ENCODE measurements around the gene ARHGEF40. TPM values are rescaled to one million over a fixed set of nuclear protein-coding genes. Genes with fewer than 3 reads are reported as not detected.

The ARHGEF40 gene
- total and polyA plus RNA-seq, 10 of the 15 experiments (the other 5 are each of a cell fraction or from before 2014, with no cell fraction given): 0.03 to 0.31 (median 0.08) TPM; not detected in 2

DNA sequence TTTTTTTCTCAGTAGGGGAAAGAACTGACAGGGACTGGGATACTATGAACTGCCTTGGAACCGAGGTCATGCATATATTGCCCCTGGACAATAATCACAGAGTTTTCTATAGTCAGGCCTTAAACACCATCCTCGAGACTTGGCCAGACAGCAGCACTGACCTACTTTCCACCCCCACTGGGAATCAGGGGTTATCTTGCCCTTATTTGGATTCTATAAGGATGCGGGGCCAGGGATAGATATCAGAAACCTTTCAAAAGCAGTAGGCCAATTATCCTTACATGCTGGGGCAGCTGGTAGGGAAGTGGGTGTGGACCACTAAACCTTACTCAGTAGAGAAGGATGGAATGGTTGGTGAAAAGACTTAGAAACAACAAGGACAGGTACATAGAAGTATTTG, 26.3 kb downstream of the ARHGEF40 start:
- Histone ChIP-seq H3K4me1 (ENCODE audit: control insufficient read depth, insufficient read depth, low read length) (no peaks in the 10 kb centered on the region), H3K9ac (ENCODE audit: control insufficient read depth, insufficient read depth, low read length) (no peak overlapping the region), H3K4me3 (no peak overlapping the region), H3K79me2 (ENCODE audit: control insufficient read depth, insufficient read depth, low read length) (no peaks in the 10 kb centered on the region), H3K36me3 (ENCODE audit: control insufficient read depth in 2 of 2, insufficient read depth in 2 of 2, low read length in 1 of 2) (no peaks in the 10 kb centered on the region), H3K27ac (ENCODE audit: control insufficient read depth, insufficient read depth) (no peak overlapping the region), H2AFZ (ENCODE audit: control insufficient read depth, low read depth, low read length) (no peak overlapping the region), H3K27me3 (replicated peaks in 1 of 2; ENCODE audit: control insufficient read depth in 2 of 2, insufficient read depth in 2 of 2, low read length in 1 of 2) (peaks cover 2 to 3% of the 10 kb centered on the region in 2 experiments; a peak in 2 of 4 replicates), H3K4me2 (ENCODE audit: control insufficient read depth, insufficient read depth) (no peak overlapping the region), H3K9me3 (replicated peaks; ENCODE audit: control insufficient read depth, insufficient read depth, low read length) (no peaks in the 10 kb centered on the region), H4K20me1 (ENCODE audit: control insufficient read depth, insufficient read depth) (no peaks in the 10 kb centered on the region)
- no TSS peak for BruUV-seq (replicated peaks)
- CTCF ChIA-PET: interaction anchor here (1.1 to 6.9 kb wide), 6 partner anchors 9 to 91 kb away, joined by 3 to 194 read pairs (median 58); partner anchors contain the start of genes ARHGEF40 and TMEM253
- DNase-seq (ENCODE audit: low read depth, low spot score) (no peak), ATAC-seq (no peak), FAIRE-seq (no peak)
- 61% methylated on average over 3 of the region's 3 CpGs for WGBS (ENCODE audit: insufficient coverage, insufficient replicate concordance, low lambda C conversion rate, missing lambda C conversion rate)
- SMC1A ChIA-PET (ENCODE audit: uncharacterized antibody, unreplicated experiment): interaction anchor here (1.2 to 5.9 kb wide), 5 partner anchors 10 to 86 kb away, joined by 3 to 78 read pairs (median 4); no protein-coding TSS in a partner anchor
- POLR2A ChIA-PET: interaction anchor here (1.1 kb wide), 1 partner anchor 8 kb away, joined by 4 read pairs; no protein-coding TSS in a partner anchor
- TF ChIP-seq FOXK2 (IDR thresholded peaks at IDR 0.05) (no peak), HDAC2 (IDR thresholded peaks at IDR 0.05) (no peak), CTCF (IDR thresholded peaks at IDR 0.05 in 2 of 3, conservative IDR thresholded peaks at IDR 0.05 in 1 of 3; ENCODE audit: control insufficient read depth in 2 of 3, extremely low read depth in 1 of 3, insufficient read depth in 1 of 3, low read depth in 3 of 3, low read length in 3 of 3) (no peak), NFYB (IDR thresholded peaks at IDR 0.05; ENCODE audit: insufficient read depth, low read depth, low read length) (no peak), TCF3 (IDR thresholded peaks at IDR 0.05; ENCODE audit: borderline replicate concordance, insufficient read depth, low read depth, low read length) (no peak), MXI1 (IDR thresholded peaks at IDR 0.05; ENCODE audit: low read depth, low read length) (no peak), ZBTB40 (IDR thresholded peaks at IDR 0.05; ENCODE audit: borderline replicate concordance) (no peak), MYB (IDR thresholded peaks at IDR 0.05; ENCODE audit: borderline replicate concordance, low read depth, low read length) (no peak)
- TF ChIP-seq, protein P1, sequence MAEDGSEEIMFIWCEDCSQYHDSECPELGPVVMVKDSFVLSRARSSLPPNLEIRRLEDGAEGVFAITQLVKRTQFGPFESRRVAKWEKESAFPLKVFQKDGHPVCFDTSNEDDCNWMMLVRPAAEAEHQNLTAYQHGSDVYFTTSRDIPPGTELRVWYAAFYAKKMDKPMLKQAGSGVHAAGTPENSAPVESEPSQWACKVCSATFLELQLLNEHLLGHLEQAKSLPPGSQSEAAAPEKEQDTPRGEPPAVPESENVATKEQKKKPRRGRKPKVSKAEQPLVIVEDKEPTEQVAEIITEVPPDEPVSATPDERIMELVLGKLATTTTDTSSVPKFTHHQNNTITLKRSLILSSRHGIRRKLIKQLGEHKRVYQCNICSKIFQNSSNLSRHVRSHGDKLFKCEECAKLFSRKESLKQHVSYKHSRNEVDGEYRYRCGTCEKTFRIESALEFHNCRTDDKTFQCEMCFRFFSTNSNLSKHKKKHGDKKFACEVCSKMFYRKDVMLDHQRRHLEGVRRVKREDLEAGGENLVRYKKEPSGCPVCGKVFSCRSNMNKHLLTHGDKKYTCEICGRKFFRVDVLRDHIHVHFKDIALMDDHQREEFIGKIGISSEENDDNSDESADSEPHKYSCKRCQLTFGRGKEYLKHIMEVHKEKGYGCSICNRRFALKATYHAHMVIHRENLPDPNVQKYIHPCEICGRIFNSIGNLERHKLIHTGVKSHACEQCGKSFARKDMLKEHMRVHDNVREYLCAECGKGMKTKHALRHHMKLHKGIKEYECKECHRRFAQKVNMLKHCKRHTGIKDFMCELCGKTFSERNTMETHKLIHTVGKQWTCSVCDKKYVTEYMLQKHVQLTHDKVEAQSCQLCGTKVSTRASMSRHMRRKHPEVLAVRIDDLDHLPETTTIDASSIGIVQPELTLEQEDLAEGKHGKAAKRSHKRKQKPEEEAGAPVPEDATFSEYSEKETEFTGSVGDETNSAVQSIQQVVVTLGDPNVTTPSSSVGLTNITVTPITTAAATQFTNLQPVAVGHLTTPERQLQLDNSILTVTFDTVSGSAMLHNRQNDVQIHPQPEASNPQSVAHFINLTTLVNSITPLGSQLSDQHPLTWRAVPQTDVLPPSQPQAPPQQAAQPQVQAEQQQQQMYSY (CRISPR knock-in tag; IDR thresholded peaks at IDR 0.05): no peak
- in situ Hi-C loops (cut with MboI) (no loop called here), intact Hi-C loops (cut with micrococcal nuclease; ENCODE audit: unreplicated experiment) (no loop called here)
- RAD21 ChIA-PET (ENCODE audit: unreplicated experiment): interaction anchor here (0.9 to 2.2 kb wide), 5 partner anchors 8 to 82 kb away, joined by 7 to 13 read pairs (median 10); partner anchors contain the start of gene ARHGEF40

All from GM12878 (cell line).